ENCODE measurements around the gene WDR64. TPM values are rescaled to one million over a fixed set of nuclear protein-coding genes. Genes with fewer than 3 reads are reported as not detected.

The WDR64 gene
- polyA plus RNA-seq, 1 donor (not counting 4 experiments of a cell fraction or from before 2014, with no cell fraction given): not detected

DNA sequence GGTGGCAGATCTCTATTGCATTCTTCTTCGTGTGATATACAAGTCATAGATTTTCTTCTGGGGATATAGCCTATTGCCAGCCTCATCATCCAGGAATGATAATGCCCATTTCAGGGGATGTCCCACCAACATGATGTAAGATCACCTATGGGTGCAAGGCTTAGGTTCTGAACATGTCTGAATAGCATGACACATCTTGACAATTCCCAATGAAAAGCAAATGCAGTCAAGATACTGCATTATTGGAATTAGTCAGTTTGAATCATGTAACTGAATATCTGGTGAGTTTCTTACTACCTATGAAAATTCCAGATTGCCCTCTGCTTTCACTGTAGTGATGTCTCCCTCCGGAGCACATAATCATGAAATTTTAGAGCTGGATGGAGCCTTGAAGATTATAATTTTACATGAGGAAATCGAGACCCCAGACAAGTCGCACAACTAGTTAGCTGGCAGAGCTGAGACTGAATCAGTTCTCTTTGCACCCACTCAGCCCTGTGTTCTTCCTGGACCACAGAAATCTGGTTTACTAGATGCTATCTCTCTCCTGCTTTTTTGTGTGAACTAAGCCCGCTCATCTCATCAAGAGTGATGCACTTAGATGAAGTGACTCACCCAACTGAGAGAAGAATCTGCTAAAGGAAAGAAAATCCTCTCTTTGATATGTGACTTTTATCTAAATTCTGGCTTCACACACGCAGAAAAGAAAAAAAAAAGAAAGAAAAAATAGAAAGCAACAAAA lies 65.0 kb downstream of the WDR64 start:
- Histone ChIP-seq H3K27ac (ENCODE audit: control insufficient read depth, insufficient read depth, low read length) (no peak overlapping the region), H3K36me3 (ENCODE audit: control insufficient read depth in 2 of 2, extremely low read depth in 1 of 2, insufficient read depth in 2 of 2, low read length in 2 of 2) (no peaks in the 10 kb centered on the region), H4K20me1 (ENCODE audit: control insufficient read depth, extremely low read depth, insufficient read depth, low read length) (no peaks in the 10 kb centered on the region), H3K9me1 (ENCODE audit: control insufficient read depth, extremely low read depth, insufficient read depth, low read length) (no peaks in the 10 kb centered on the region), H2AFZ (ENCODE audit: control insufficient read depth, low read length) (no peak overlapping the region), H3K79me2 (ENCODE audit: control insufficient read depth, insufficient read depth, low read length) (no peaks in the 10 kb centered on the region), H3K4me3 (ENCODE audit: control insufficient read depth in 2 of 3, extremely low read depth in 1 of 3, insufficient read depth in 2 of 3, low read depth in 1 of 3, low read length in 3 of 3) (no peak overlapping the region), H3K4me2 (ENCODE audit: control insufficient read depth, extremely low read depth, insufficient read depth, low read depth, low read length) (no peak overlapping the region), H3K9me3 (ENCODE audit: control insufficient read depth, low read depth, low read length) (no peaks in the 10 kb centered on the region), H3K27me3 (ENCODE audit: control insufficient read depth, extremely low read depth, insufficient read depth, low read length) (no peaks in the 10 kb centered on the region), H3K4me1 (ENCODE audit: control insufficient read depth, extremely low read depth, insufficient read depth, low read length) (peaks cover 6% of the 10 kb centered on the region), H3K9ac (ENCODE audit: control insufficient read depth, extremely low read depth, insufficient read depth, low read length) (no peak overlapping the region)
- no peak for TF ChIP-seq EZH2 (IDR thresholded peaks at IDR 0.05; ENCODE audit: low read length)
- TF ChIP-seq, protein P1, sequence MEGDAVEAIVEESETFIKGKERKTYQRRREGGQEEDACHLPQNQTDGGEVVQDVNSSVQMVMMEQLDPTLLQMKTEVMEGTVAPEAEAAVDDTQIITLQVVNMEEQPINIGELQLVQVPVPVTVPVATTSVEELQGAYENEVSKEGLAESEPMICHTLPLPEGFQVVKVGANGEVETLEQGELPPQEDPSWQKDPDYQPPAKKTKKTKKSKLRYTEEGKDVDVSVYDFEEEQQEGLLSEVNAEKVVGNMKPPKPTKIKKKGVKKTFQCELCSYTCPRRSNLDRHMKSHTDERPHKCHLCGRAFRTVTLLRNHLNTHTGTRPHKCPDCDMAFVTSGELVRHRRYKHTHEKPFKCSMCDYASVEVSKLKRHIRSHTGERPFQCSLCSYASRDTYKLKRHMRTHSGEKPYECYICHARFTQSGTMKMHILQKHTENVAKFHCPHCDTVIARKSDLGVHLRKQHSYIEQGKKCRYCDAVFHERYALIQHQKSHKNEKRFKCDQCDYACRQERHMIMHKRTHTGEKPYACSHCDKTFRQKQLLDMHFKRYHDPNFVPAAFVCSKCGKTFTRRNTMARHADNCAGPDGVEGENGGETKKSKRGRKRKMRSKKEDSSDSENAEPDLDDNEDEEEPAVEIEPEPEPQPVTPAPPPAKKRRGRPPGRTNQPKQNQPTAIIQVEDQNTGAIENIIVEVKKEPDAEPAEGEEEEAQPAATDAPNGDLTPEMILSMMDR (optimal IDR thresholded peaks at IDR 0.05 in 1 of 3, IDR thresholded peaks at IDR 0.05 in 1 of 3, conservative IDR thresholded peaks at IDR 0.05 in 1 of 3; ENCODE audit: extremely low read depth in 1 of 3, insufficient read depth in 2 of 3, low read length in 3 of 3): no peak
- FAIRE-seq (no peak), DNase-seq (ENCODE audit: low read depth, low spot score) (no peak)
- dilution Hi-C loops (cut with MboI; ENCODE audit: extremely low pct_ligation_motif_present, low sequenced_read_pairs): no loop called here

DNA sequence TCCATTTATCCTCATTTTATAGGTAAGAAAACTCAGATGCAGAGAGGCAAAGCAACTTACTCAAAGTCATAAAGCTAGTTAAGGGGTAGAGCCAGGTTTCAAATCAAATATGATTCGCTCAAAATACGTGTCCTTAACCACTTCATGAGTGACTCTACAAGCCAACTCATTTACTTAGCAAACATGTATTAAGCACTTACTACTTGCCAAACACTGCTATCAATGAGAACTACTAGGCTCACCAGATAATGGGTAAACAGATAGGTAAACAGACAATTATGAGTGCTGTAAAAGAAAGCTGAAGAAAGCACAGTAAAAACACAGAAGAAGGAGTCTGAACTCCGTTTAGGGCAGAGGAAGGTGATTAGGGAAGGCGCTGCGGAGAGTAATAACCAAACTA lies 65.9 kb downstream of the WDR64 start:
- no peaks in the 10 kb centered on the region for H3K9me3 ChIP-seq (ENCODE audit: control insufficient read depth, low read depth, low read length)
- DNase-seq (ENCODE audit: low read depth, low spot score) (no peak), FAIRE-seq (no peak)
- H3K27me3 ChIP-seq (ENCODE audit: control insufficient read depth, extremely low read depth, insufficient read depth, low read length): no peaks in the 10 kb centered on the region
- TF ChIP-seq, protein P1 (optimal IDR thresholded peaks at IDR 0.05 in 1 of 3, IDR thresholded peaks at IDR 0.05 in 1 of 3, conservative IDR thresholded peaks at IDR 0.05 in 1 of 3; ENCODE audit: extremely low read depth in 1 of 3, insufficient read depth in 2 of 3, low read length in 3 of 3): no peak
- no peak for TF ChIP-seq EZH2 (IDR thresholded peaks at IDR 0.05; ENCODE audit: low read length)
- H3K4me2 ChIP-seq (ENCODE audit: control insufficient read depth, extremely low read depth, insufficient read depth, low read depth, low read length): no peak overlapping the region
- no peaks in the 10 kb centered on the region for H3K36me3 ChIP-seq (ENCODE audit: control insufficient read depth in 2 of 2, extremely low read depth in 1 of 2, insufficient read depth in 2 of 2, low read length in 2 of 2)
- H3K4me3 ChIP-seq (ENCODE audit: control insufficient read depth in 2 of 3, extremely low read depth in 1 of 3, insufficient read depth in 2 of 3, low read depth in 1 of 3, low read length in 3 of 3): no peak overlapping the region
- dilution Hi-C loops (cut with MboI; ENCODE audit: extremely low pct_ligation_motif_present, low sequenced_read_pairs): no loop called here
- H2AFZ ChIP-seq (ENCODE audit: control insufficient read depth, low read length): no peak overlapping the region
- H4K20me1 ChIP-seq (ENCODE audit: control insufficient read depth, extremely low read depth, insufficient read depth, low read length): no peaks in the 10 kb centered on the region
- H3K4me1 ChIP-seq (ENCODE audit: control insufficient read depth, extremely low read depth, insufficient read depth, low read length): peaks cover 6% of the 10 kb centered on the region
- H3K9me1 ChIP-seq (ENCODE audit: control insufficient read depth, extremely low read depth, insufficient read depth, low read length): no peaks in the 10 kb centered on the region
- no peaks in the 10 kb centered on the region for H3K79me2 ChIP-seq (ENCODE audit: control insufficient read depth, insufficient read depth, low read length)
- no peak overlapping the region for H3K9ac ChIP-seq (ENCODE audit: control insufficient read depth, extremely low read depth, insufficient read depth, low read length)
- H3K27ac ChIP-seq (ENCODE audit: control insufficient read depth, insufficient read depth, low read length): no peak overlapping the region
